NK-92 treated with Interleukin-12 subunit alpha and Interleukin-12 subunit beta, amount 100 ng/mL, for 24 hours (cell line): ENCODE measurements around the gene ARMC3.
"Not testable (repeated sequence)": the region's sequence is repeated elsewhere in the genome, so short reads cannot be mapped to it uniquely, and the experiment has no call there.

Experiments used
- DNase-seq: peaks from one replicate; lab custom pipeline; 2025; lab: John Stamatoyannopoulos, UW

Gene ARMC3

GRCh38 chr10:23051278-23051677 lies 123.4 kb downstream of the ARMC3 start:
- no peak for DNase-seq

DNA sequence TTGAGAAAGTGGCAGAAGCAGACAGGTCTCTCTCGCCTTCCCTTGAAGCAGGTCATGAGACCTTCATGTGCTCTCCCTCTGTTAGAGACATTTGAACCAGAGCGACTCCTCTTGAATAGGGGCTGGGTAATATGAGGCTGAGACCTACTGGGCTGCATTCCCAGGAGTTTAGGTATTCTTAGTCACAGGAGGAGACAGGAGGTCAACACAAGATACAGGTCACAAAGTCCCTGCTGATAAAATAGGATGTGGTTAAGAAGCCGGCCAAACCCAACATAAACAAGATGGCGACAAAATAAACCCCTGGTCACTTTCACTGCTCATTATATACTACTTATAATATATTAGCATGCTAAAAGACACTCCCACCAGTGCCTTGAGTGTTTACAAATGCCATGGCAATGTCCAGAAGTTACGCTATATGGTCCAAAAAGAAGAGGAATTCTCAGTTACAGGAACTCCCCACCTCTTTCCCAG lies 124.0 kb downstream of the ARMC3 start:
- no peak for DNase-seq

- no peak for DNase-seq
Observed at GRCh38 chr10:23053036-23053435, 125.2 kb downstream of the ARMC3 start.

GRCh38 chr10:23055424-23056185 lies 127.8 kb downstream of the ARMC3 start:
- DNase-seq = no peak

GRCh38 chr10:23056186-23056579 lies 128.3 kb downstream of the ARMC3 start:
- no peak for DNase-seq

- no peak for DNase-seq
Observed at GRCh38 chr10:23058366-23058765, 130.5 kb downstream of the ARMC3 start.

- no peak for DNase-seq
Observed at GRCh38 chr10:23060918-23061317, 133.1 kb downstream of the ARMC3 start.

- DNase-seq = no peak
Observed at GRCh38 chr10:23063045-23063972, 135.5 kb downstream of the ARMC3 start.

DNA sequence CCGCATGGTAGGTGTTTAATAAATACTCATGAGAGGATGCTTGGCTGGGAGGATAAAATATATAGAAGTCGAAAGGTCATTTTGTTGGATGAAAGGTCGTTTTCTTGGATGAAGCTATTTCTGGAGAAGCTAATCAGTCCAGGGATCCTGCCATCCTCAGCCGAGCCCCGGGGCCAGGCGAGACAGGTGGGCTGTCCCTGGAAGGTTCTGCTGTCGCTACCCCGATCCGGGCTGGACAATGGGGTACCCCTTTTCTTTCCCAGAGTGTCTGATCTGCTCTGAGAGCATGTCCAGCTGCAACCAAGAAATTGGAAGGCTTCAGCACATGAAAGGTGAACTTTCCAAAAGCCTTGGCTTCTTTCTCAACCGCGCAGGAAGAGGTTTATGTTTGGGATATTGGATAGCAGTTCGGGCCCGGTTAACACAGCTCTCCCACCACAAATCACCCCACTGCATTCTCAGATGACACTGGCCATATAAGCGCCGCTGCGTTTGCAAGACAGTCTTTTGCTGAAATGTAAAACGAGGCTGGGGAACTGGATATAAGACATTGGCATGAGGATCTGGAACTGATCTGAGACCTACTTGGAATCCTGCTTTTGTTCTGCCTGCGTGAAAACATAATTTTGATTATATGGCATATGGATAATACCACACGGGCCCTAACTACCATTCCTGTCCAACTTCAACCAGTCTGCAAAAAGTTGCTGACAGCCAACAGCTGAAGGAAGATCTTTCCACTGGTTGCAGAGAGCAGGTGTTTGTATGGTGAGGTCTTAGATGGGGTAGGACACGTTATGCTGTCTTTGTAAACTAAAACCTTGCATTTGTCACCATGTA lies 136.3 kb downstream of the ARMC3 start:
- DNase-seq = no peak

GRCh38 chr10:23064813-23065114 lies 136.9 kb downstream of the ARMC3 start:
- not testable (repeated sequence) for DNase-seq

GRCh38 chr10:23065181-23065948 lies 137.5 kb downstream of the ARMC3 start:
- DNase-seq = no peak

- no peak for DNase-seq
Observed at GRCh38 chr10:23067337-23067736, 139.5 kb downstream of the ARMC3 start.

DNA sequence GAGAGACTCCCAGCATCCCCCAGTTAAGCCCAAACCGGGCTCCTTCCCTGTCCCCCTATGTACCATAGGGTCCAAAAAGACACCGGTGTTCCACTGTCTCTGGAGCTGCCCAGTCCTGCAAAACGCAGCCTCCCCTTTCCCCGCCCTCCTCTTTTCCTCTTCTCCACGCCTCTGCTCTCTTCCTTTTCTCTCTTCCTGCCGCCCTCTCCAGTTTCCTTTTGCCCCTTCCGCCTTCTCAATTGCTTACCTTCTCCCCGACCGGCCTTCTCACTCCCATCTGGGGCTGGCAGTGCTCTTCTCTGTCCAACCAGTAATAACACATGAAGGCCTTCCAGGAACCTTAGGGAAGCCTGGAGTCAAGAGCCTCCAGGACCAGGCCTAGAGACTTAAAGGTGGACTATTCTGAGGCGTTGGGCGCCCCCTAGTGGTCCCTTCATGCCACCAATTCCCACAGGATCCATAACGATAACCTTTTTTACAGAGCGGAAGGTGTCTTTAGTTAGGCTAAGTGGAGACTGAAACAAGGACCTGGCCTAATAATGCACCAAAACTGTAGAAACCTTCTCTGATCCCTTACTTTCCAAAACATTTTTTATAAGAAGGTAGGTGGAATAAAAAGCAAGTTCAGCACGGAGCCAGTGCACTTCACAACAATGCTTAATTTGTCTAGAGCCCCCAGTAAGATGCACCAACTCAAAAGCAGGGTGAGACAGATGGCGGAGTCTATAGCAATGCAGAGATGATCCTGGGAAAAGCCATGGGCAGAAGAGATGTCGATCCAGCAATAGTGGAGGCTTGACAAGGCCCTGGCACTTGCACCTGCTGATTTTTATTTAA lies 140.3 kb downstream of the ARMC3 start:
- peak; percentile 4 for DNase-seq

DNA sequence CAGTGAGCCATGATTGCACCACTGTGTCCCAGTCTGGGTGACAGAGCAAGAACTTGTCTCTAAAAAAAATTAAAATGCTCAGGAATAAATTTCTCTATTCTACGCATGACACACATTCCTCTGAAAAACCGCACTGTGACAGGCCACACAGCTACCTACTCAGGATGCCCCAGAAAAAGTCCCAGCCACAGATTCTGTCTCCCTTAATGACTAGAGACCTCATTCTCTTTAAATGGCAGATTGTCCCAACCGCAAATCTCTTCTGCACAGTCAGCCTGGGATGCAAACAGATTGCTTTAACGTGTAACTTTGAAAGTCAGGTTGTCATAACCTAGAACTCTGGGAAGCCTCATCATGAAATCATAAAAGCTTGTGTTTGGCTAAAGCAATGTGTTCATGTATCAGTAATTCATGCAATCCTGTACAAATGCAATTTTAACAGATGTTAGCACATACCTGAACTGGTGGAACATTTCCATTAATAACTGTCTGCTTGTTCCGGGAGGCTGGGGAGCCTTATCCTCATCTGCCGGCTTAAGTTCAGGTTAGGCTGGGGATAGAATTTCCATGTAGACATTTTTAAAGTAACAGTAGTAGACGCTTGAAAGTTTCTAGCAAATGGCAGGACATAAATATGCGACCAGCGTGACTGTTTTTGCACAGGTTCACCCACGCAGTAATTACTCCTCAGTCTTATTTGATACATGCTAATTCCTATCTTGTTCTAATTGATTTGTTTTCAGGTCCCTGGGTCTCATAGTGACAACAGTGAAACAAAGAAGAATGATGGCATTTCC lies 141.4 kb downstream of the ARMC3 start:
- DNase-seq = no peak

DNA sequence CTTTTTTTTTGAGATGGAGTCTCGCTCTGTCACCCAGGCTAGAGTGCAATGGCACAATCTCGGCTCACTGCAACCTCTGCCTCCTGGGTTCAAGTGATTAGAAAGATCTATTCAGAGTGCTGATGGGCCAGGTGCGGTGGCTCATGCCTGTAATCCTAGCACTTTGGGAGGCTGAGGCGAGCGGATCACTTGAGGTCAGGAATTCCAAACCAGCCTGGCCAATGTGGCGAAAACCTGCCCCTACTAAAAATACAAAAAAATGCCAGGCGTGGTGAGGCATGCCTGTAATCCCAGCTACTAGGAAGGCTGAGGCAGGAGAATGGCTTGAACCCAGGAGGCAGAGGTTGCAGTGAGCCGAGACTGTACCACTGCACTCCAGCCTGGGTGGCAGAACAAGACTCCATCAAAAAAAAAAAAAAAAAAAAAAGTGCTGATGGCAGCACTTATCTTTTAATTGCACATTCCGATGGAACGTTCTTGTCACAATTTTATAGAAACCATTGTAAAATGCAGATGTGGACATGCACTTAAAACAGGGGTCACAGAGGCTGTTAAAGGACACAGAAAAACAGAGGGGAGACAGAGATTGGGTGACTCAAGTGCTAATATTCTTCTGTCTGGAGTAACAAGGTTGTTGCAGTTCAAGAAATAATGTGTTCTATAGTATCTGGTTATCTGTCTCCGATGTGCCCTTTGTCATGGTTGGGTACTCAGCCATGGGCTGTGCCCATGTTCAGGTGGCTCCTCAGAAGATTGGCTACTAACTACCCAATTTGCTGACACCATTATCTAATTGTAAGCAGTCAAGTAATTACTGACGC lies 142.4 kb downstream of the ARMC3 start:
- not testable (repeated sequence) for DNase-seq

GRCh38 chr10:23070913-23071218 lies 143.0 kb downstream of the ARMC3 start:
- no peak for DNase-seq

- not testable (repeated sequence) for DNase-seq
Observed at GRCh38 chr10:23072593-23072992, 144.7 kb downstream of the ARMC3 start.

DNA sequence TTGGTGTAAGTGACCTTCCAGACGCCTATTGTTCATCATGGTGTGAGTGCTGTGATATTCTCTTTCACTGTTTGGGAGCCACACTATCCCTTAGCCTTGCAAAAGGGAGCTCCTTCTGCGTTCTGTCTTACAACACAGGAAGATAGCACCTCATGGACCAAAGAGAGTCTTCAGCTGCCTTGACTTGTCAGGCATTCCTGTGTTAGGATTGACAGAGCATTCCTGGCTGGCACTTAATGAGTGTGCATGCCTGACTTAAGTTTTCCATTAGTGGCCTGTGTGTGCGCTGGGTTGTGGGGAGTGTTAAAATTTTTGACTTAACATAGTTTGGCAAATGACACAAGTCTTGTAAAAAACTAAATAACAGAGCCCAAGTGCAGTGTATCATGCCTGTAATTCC lies 145.7 kb downstream of the ARMC3 start:
- no peak for DNase-seq

DNA sequence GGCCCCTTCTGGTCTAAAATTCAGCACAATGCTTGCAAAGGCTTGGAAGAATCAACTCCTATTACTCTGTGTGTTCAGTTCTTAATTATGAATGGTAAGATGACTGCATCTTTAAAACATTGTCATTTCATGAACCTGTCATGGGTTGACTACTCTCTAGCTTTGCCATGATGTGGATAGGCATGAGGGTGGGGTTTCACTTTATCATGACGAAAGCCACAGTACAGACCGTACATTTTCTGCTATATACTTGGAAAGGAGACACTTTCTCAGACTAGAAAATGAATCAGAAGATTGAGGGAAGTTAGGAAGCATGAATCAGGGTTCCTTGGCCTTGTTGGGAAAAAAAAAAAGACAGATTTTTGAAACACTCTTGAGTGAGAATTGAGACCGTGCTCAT lies 147.8 kb downstream of the ARMC3 start:
- DNase-seq = no peak
